ENCODE measurements around the gene PCDHGA3.
"Not testable (repeated sequence)": the region's sequence is repeated elsewhere in the genome, so short reads cannot be mapped to it uniquely, and the experiment has no call there.

The PCDHGA3 gene

DNA sequence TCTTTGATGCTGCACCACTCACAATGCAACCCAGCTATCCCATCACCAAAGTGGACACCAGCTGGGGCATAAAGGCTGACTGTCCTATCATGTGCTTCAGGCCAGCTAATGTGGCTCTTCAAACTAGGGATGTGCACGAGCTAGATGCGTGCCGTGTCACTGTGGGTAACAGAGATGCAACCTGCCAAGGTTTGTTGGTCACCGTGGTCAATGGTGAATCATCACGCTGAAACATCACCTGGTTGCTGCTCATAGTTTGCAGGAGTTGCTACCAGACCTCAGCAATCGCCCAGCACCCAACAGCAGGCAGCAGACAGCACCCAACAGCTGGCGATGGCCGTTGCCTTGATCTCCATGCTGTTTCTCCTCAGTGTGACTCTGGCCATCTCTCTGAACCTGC is 15.4 kb upstream of the PCDHGA3 start:
- H3K27me3 ChIP-seq = peaks cover 94% of the 10 kb centered on the region
- peaks cover 19% of the 10 kb centered on the region for H3K9me3 ChIP-seq
- H3K27ac ChIP-seq = no peak overlapping the region
- no peak overlapping the region for H3K4me3 ChIP-seq (ENCODE audit: low read depth in 1 of 2, low read length in 1 of 2)
- TF ChIP-seq CTCF (IDR thresholded peaks at IDR 0.05) = no peak
- H3K4me1 ChIP-seq (ENCODE audit: control insufficient read depth in 1 of 2, insufficient read depth in 1 of 2, low read depth in 1 of 2, low read length in 1 of 2) = no peaks in the 10 kb centered on the region
- H3K36me3 ChIP-seq = no peaks in the 10 kb centered on the region

DNA sequence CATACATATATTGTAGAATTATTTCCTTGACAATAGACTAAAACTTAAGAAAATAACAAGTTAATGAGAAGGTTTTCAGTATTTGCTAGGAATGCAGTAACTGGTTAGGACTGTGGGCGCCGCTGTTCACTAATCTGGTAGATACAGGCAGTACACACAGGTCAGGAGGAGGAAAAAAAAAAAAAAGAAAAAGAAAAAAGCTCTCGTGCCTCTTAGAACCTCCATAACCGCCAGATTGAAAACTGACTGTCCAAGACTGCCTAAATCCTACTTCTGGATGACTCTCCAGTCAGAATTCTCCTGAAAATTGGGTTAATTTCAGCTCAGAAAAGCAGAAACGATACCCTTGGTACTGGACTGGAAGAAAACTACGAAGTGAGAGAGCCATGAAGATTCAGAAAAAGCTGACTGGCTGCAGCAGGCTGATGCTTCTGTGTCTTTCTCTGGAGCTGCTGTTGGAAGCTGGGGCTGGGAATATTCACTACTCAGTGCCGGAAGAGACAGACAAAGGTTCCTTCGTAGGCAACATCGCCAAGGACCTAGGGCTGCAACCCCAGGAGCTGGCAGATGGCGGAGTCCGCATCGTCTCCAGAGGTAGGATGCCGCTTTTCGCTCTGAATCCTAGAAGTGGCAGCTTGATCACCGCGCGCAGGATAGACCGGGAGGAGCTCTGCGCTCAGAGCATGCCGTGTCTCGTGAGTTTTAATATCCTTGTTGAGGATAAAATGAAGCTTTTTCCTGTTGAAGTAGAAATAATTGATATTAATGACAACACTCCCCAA is 13.1 kb upstream of the PCDHGA3 start, which contains the start of gene PCDHGA1:
PCDHGA1 (plus strand) TSS at position 216 of the 782 bp plus-strand sequence.
- peaks cover 19% of the 10 kb centered on the region for H3K9me3 ChIP-seq

DNA sequence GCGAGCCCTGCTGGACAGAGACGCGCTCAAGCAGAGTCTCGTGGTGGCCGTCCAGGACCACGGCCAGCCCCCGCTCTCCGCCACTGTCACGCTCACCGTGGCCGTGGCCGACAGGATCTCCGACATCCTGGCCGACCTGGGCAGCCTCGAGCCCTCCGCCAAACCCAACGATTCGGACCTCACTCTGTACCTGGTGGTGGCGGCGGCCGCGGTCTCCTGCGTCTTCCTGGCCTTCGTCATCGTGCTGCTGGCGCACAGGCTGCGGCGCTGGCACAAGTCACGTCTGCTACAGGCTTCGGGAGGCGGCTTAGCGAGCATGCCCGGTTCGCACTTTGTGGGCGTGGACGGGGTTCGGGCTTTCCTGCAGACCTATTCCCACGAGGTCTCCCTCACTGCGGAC is 11.1 kb upstream of the PCDHGA3 start:
- H3K4me3 ChIP-seq (ENCODE audit: low read depth in 1 of 2, low read length in 1 of 2); H3K4me1 ChIP-seq (ENCODE audit: control insufficient read depth in 1 of 2, insufficient read depth in 1 of 2, low read depth in 1 of 2, low read length in 1 of 2); H3K36me3 ChIP-seq; H3K27ac ChIP-seq: not testable (repeated sequence)
- Histone ChIP-seq H3K27me3 (peaks cover 100% of the 10 kb centered on the region), H3K9me3 (peaks cover 19% of the 10 kb centered on the region)

More for the DNA sequence above, 13.1 kb upstream of the PCDHGA3 start, which contains the start of gene PCDHGA1:
- H3K27ac ChIP-seq = no peak within 1 kb of the TSS
- peaks cover 100% of the 10 kb centered on the region for H3K27me3 ChIP-seq
- no peaks in the 10 kb centered on the region for H3K4me1 ChIP-seq (ENCODE audit: control insufficient read depth in 1 of 2, insufficient read depth in 1 of 2, low read depth in 1 of 2, low read length in 1 of 2)
- H3K4me3 ChIP-seq (ENCODE audit: low read depth in 1 of 2, low read length in 1 of 2) = no peak within 1 kb of the TSS
- no peaks in the 10 kb centered on the region for H3K36me3 ChIP-seq
- no peak for TF ChIP-seq CTCF (IDR thresholded peaks at IDR 0.05)

DNA sequence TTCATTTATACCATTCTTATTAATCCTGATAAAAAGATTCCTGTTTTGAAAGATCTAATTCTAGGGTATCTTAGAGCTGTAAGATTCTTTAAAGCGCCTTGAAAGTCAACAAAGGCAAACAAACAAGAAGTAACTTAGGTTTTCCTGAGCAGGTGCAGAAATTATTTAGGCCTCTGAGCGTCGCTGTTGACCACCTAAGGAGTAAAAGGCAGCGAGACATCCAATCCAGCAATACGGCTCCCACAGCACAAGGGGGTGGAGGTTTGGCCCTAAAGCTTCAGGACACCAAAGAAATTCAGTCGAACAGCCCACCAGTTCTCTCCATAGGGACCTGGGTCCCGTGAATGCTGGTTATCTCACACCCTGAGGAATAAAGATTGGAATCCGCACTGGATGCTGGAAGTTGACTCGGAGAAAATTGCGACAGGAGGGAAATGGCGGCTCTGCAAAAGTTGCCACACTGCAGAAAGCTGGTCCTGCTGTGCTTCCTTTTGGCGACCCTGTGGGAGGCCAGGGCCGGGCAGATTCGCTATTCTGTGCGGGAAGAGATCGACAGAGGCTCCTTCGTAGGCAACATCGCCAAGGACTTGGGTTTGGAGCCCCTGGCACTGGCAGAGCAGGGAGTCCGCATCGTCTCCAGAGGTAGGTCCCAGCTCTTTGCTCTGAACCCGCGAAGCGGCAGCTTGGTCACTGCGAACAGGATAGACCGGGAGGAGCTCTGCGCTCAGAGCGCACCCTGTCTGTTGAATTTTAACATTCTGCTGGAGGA is 4.9 kb upstream of the PCDHGA3 start, which contains the start of gene PCDHGA2:
PCDHGA2 (plus strand) TSS at position 223 of the 769 bp plus-strand sequence.
- no peak for TF ChIP-seq CTCF (IDR thresholded peaks at IDR 0.05)
- Histone ChIP-seq H3K27me3 (peaks cover 100% of the 10 kb centered on the region), H3K27ac (no peak within 1 kb of the TSS), H3K4me1 (ENCODE audit: control insufficient read depth in 1 of 2, insufficient read depth in 1 of 2, low read depth in 1 of 2, low read length in 1 of 2) (no peaks in the 10 kb centered on the region), H3K9me3 (peaks cover 11% of the 10 kb centered on the region), H3K36me3 (no peaks in the 10 kb centered on the region), H3K4me3 (ENCODE audit: low read depth in 1 of 2, low read length in 1 of 2) (no peak within 1 kb of the TSS)

- H3K36me3 ChIP-seq; H3K4me1 ChIP-seq (ENCODE audit: control insufficient read depth in 1 of 2, insufficient read depth in 1 of 2, low read depth in 1 of 2, low read length in 1 of 2); H3K27ac ChIP-seq; H3K4me3 ChIP-seq (ENCODE audit: low read depth in 1 of 2, low read length in 1 of 2): not testable (repeated sequence)
- Histone ChIP-seq H3K27me3 (peaks cover 98% of the 10 kb centered on the region), H3K9me3 (peaks cover 17% of the 10 kb centered on the region)
These were observed 2.8 kb upstream of the PCDHGA3 start for GRCh38 chr5:141340781-141341354.

GRCh38 chr5:141342773-141343172 is 856 bp upstream of the PCDHGA3 start:
- H3K27ac ChIP-seq = no peak overlapping the region
- no peak for TF ChIP-seq CTCF (IDR thresholded peaks at IDR 0.05)
- H3K27me3 ChIP-seq = peaks cover 94% of the 10 kb centered on the region
- no peaks in the 10 kb centered on the region for H3K36me3 ChIP-seq
- no peaks in the 10 kb centered on the region for H3K4me1 ChIP-seq (ENCODE audit: control insufficient read depth in 1 of 2, insufficient read depth in 1 of 2, low read depth in 1 of 2, low read length in 1 of 2)
- H3K4me3 ChIP-seq (ENCODE audit: low read depth in 1 of 2, low read length in 1 of 2) = no peak overlapping the region
- H3K9me3 ChIP-seq = peaks cover 17% of the 10 kb centered on the region

All from neutrophil (primary cell).